ENCODE measurements around the gene UNC45B.
A peak's percentile ranks its signal among the peaks of the same experiment; 100 is the strongest.

The UNC45B gene

DNA sequence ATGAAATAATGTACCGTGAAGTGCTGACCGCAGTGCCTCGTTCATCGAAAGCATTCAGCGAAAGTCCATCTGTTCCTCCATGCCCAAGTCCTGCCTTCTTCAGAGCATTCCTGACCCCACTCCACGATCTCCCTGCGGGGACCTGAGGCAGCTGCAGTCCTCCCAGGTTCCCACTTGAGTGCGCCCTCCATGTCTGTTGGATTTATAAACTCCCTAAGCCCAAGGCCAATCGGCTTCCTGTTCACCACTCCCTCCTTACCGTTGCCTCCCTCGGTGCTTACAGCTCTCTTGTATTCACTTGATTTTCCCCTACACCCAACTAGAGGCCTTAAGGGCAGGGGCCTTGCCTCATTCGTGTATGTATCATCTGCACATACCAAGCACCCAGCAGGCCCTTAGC lies 30.8 kb upstream of the UNC45B start:
- no peak overlapping the region for H3K4me3 ChIP-seq (replicated peaks; ENCODE audit: low read depth, low read length)
- DNase-seq (ENCODE audit: extremely low read depth, low read depth): no peak

GRCh38 chr17:35117984-35118383 lies 29.6 kb upstream of the UNC45B start:
- no peak for DNase-seq (ENCODE audit: extremely low read depth, low read depth)
- peak; percentile 26 for TF ChIP-seq CTCF (IDR thresholded peaks at IDR 0.05; ENCODE audit: low read depth, low read length, missing control alignments)
- H3K4me3 ChIP-seq (replicated peaks; ENCODE audit: low read depth, low read length): no peak overlapping the region

More for the DNA sequence above, 30.8 kb upstream of the UNC45B start:
- TF ChIP-seq CTCF (IDR thresholded peaks at IDR 0.05; ENCODE audit: low read depth, low read length, missing control alignments): no peak

DNA sequence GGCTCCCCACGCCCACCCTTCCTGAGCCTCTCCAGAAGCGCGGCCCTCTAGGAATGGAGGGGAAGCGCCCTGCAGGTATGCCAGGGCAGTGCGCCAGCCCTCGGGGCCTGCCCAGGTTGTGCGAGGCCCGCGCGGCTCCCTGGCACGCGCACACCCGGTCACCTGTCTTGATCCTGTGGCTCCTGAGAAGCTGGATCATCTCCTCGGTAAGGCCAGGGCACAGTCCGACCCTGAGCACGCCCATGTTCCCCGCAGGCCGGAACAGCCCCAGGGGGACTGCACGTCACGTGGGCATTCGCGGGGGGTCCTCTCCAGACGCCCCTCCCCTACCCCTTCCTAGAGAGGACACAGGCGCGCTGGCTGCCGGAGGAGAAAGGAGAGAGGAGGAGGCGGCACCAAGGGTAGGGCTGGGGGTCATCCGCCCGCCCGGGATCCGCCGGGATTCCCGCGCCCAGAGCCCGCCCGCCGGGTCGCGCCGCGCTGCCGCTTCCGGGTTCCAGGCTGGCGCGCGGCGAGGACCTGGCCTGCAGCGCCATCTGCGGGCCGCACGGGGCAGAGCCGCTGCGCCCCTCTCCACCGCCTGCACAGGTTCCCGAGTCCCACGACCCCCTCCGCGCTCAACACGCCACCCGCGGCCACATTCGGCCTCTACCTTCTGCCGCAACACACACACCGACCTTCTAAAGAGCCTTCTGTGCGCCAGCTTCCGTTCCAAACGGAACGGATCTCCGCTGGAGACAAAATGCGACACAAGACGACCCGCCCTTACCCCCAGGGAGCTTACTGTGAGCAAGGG lies 28.0 kb upstream of the UNC45B start, which contains the start of gene RAD51D:
TSS of gene RAD51D (minus strand) at position 491 of the 796 bp plus-strand sequence. CDS start at position 244, 247 bp downstream.
- no peak for DNase-seq (ENCODE audit: extremely low read depth, low read depth)
- TF ChIP-seq CTCF (IDR thresholded peaks at IDR 0.05; ENCODE audit: low read depth, low read length, missing control alignments): peak; percentile 75
- H3K4me3 ChIP-seq (replicated peaks; ENCODE audit: low read depth, low read length): peak within 1 kb of the TSS; percentile 58

DNA sequence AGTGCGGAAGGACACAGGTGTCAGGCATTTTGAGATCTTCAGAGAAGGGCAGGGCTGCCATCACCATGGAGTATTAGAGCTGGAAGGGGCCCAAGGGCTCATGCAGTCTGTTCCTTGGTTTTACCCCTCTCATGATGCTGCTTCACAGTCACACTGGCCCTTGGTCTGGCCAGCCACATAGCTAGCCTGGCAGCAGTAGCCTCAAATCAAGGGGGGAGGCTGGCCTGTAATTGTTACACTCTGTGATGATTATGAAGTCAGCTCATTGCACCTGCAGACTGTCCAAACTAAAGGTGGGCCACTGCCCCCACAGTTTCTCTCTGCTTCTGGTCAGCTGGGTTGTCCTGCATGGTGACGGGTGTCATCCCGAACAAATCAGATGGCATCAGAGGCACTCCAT lies 26.3 kb upstream of the UNC45B start, which contains the start of gene FNDC8:
TSS of gene FNDC8 (plus strand) at position 301 of the 400 bp plus-strand sequence. CDS start at position 380, 79 bp downstream.
- no peak for DNase-seq (ENCODE audit: extremely low read depth, low read depth)
- H3K4me3 ChIP-seq (replicated peaks; ENCODE audit: low read depth, low read length): no peak within 1 kb of the TSS
- TF ChIP-seq CTCF (IDR thresholded peaks at IDR 0.05; ENCODE audit: low read depth, low read length, missing control alignments): no peak

GRCh38 chr17:35127751-35128514 lies 19.7 kb upstream of the UNC45B start:
- TF ChIP-seq CTCF (IDR thresholded peaks at IDR 0.05; ENCODE audit: low read depth, low read length, missing control alignments): no peak
- H3K4me3 ChIP-seq (replicated peaks; ENCODE audit: low read depth, low read length): no peak overlapping the region
- DNase-seq (ENCODE audit: extremely low read depth, low read depth): peak; percentile 45

DNA sequence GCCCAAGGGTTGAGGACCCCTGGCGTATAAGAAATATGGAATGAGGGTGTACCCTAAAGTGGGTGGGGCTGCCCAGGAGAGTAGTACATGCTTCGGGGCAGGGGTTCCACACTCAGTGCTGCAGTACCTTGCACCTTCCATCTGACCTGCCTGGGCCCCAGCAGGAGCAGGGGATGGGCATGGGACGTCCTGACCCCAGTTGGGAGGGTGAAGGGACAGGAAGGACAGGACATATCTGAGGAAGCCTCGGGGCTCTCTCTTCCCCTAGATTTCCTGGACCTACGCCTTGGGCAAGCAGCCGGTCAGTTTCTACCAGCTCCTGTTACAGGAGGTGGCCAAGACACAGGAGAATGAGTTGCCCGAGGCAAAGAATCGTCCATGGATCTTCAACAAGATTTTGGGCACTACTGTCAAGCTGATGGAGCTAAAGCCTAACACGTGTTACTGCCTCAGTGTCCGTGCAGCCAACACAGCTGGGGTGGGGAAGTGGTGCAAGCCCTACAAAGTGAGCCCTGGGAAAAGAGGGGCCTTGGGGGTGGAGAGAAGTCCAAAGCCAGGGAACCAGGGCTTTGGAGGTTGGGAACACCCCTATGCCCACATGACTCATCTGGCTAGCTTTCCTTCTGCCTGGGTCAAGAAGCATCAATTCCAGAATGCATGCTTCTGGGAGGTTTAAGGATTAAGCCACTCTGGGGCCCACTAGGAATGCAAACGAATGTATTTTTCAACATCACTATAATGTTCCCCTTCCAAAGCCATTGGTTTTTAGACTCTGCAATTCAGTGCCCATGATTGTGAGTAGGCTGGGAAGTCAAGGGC lies 18.3 kb upstream of the UNC45B start:
- no peak for DNase-seq (ENCODE audit: extremely low read depth, low read depth)
- no peak overlapping the region for H3K4me3 ChIP-seq (replicated peaks; ENCODE audit: low read depth, low read length)
- TF ChIP-seq CTCF (IDR thresholded peaks at IDR 0.05; ENCODE audit: low read depth, low read length, missing control alignments): no peak
